Keratinocyte (primary cell): ENCODE data around the gene MT2A. TPM values are rescaled to one million over a fixed set of nuclear protein-coding genes. Genes with fewer than 3 reads are reported as not detected.
A peak's percentile ranks its signal among the peaks of the same experiment; 100 is the strongest.

ENCODE experiments used
- DNase-seq: peaks from one replicate; pipeline ENCODE4 v3.0.0-alpha.2; 2011; ENCODE audit warnings: low read depth, missing footprints, low spot score
- FAIRE-seq: peaks from 2 replicates; lab custom pipeline; 2011; peaks lifted over from hg19 to GRCh38; lab: Jason Lieb, UNC
- H2AFZ ChIP-seq: 2 replicates; pipeline ENCODE4 v1.6.0; 2012; ENCODE audit warnings: low read length, control low read depth, inconsistent platforms; ENCODE audit not compliant: control insufficient read depth
- H3K27ac ChIP-seq: 2 replicates; pipeline ENCODE4 v1.5.1; 2011; ENCODE audit warnings: low read length; ENCODE audit not compliant: control insufficient read depth, insufficient read depth
- H3K27me3 ChIP-seq: 3 replicates; pipeline ENCODE4 v1.6.0; 2011; ENCODE audit warnings: low read length; ENCODE audit not compliant: control insufficient read depth, insufficient read depth; ENCODE audit errors: extremely low read depth
- H3K36me3 ChIP-seq, 2 experiments: 2 replicates in 1 of 2; 3 replicates in 1 of 2; pipeline ENCODE4 v1.5.1; 2011; ENCODE audit warnings: low read length in 2 of 2, mild to moderate bottlenecking in 1 of 2; ENCODE audit not compliant: control insufficient read depth in 2 of 2, insufficient read depth in 2 of 2; ENCODE audit errors: extremely low read depth in 1 of 2
- H3K4me1 ChIP-seq: 3 replicates; pipeline ENCODE4 v1.5.1; 2011; ENCODE audit warnings: low read length; ENCODE audit not compliant: control insufficient read depth, insufficient read depth; ENCODE audit errors: extremely low read depth
- H3K4me2 ChIP-seq: 3 replicates; pipeline ENCODE4 v1.6.0; 2011; ENCODE audit warnings: low read depth, low read length; ENCODE audit not compliant: control insufficient read depth, insufficient read depth; ENCODE audit errors: extremely low read depth
- H3K4me3 ChIP-seq, 3 experiments: fragments of 200-600 bp in 1 of 3; sonication (generic) in 1 of 3; 2 replicates in 2 of 3; 3 replicates in 1 of 3; pipeline ENCODE4 v1.5.1; 2011 to 2016; ENCODE audit warnings: low read length in 3 of 3, mild to moderate bottlenecking in 3 of 3, control low read depth in 2 of 3, inconsistent platforms in 1 of 3, low read depth in 1 of 3, mixed read lengths in 1 of 3, mixed run types in 1 of 3, moderate library complexity in 1 of 3; ENCODE audit not compliant: control insufficient read depth in 2 of 3, insufficient read depth in 2 of 3; ENCODE audit errors: extremely low read depth in 1 of 3
- H3K79me2 ChIP-seq: 2 replicates; pipeline ENCODE4 v1.6.0; 2012; ENCODE audit warnings: low read length; ENCODE audit not compliant: control insufficient read depth, insufficient read depth
- H3K9ac ChIP-seq: 3 replicates; pipeline ENCODE4 v1.6.0; 2011; ENCODE audit warnings: low read length; ENCODE audit not compliant: control insufficient read depth, insufficient read depth; ENCODE audit errors: extremely low read depth
- H3K9me1 ChIP-seq: 3 replicates; pipeline ENCODE4 v1.6.0; 2011; ENCODE audit warnings: low read length; ENCODE audit not compliant: control insufficient read depth, insufficient read depth; ENCODE audit errors: extremely low read depth
- H3K9me3 ChIP-seq: 2 replicates; pipeline ENCODE4 v1.5.1; 2012; ENCODE audit warnings: low read depth, low read length; ENCODE audit not compliant: control insufficient read depth
- H4K20me1 ChIP-seq: 3 replicates; pipeline ENCODE4 v1.6.0; 2011; ENCODE audit warnings: low read length; ENCODE audit not compliant: control insufficient read depth, insufficient read depth; ENCODE audit errors: extremely low read depth
- CTCF ChIP-seq, 3 experiments: IDR thresholded peaks in 1 of 3; conservative IDR thresholded peaks in 1 of 3; optimal IDR thresholded peaks in 1 of 3; 2 replicates in 2 of 3; 3 replicates in 1 of 3; pipeline versions ENCODE3 to v1.5.1; 2011; ENCODE audit warnings: low read length in 3 of 3, mild to moderate bottlenecking in 3 of 3, moderate library complexity in 2 of 3, control low read depth in 1 of 3, inconsistent platforms in 1 of 3; ENCODE audit not compliant: insufficient read depth in 2 of 3; ENCODE audit errors: extremely low read depth in 1 of 3
- EZH2 ChIP-seq: IDR thresholded peaks from one replicate; pipeline ENCODE4 v1.6.1; 2012; ENCODE audit warnings: inconsistent platforms, mild to moderate bottlenecking, low read length, moderate library complexity
- dilution Hi-C: fragments of 300-500 bp; cut with MboI; formaldehyde crosslinking; loops from one replicate; pipeline ENCODE4 v1.7.0; 2020; ENCODE audit warnings: low sequenced_read_pairs; ENCODE audit not compliant: extremely low pct_ligation_motif_present
- polyA plus RNA-seq, 5 experiments: library from polyadenylated mRNA; depleted of rRNA in 3 of 5; stranded (reverse) in 3 of 5; stranded (forward) in 1 of 5; unstranded in 1 of 5; fragments of >200 nt; gene quantifications; 1 replicate in 1 of 5; 2 replicates in 3 of 5; 3 replicates in 1 of 5; pipeline versions ENCODE4 v1.2.1 to v1.2.3, GENCODE V29; 2011 to 2012; ENCODE audit warnings: missing spikeins in 2 of 5, low read depth in 1 of 5, low replicate concordance in 1 of 5

MT2A gene
- polyA plus RNA-seq, 1 donor (not counting 4 experiments of a cell fraction or from before 2014, with no cell fraction given), result 990 TPM

DNA sequence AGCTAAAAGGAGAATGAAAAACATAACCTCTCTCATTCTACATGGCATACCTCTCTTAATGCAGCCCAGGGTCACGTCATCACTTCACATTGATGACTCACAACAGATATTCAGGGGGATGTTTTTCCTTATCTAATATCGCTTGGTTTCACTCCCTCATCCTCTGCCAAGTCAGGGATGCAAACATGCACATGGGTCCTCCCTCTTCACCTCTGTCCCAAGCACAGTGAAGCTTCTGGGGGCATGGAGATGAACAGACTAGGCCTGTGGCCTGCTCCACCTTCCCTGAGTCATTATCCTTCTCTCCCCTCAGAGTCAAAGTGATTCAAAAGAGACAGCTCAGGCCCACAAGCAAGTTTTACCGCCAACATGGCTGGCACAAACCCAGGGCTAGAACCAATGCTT, 2.3 kb upstream of the MT2A start:
- Histone ChIP-seq H3K4me3 (peak overlapping the region in 2 of 3 experiments; percentile 57 to 62), H2AFZ (no peak overlapping the region)
- no peak for DNase-seq

GRCh38 chr16:56606476-56607108, 1.8 kb upstream of the MT2A start:
- H3K4me3 ChIP-seq, result peak overlapping the region; percentile 13 to 62 (median 57)
- FAIRE-seq, result no peak

More for the DNA sequence above, 2.3 kb upstream of the MT2A start:
- Histone ChIP-seq H3K79me2 (no peaks in the 10 kb centered on the region), H3K4me1 (peaks cover 44% of the 10 kb centered on the region), H3K27ac (peak overlapping the region; percentile 95), H3K36me3 (no peaks in the 10 kb centered on the region), H3K4me2 (peak overlapping the region; percentile 81), H3K9me1 (no peaks in the 10 kb centered on the region), H3K9ac (peak overlapping the region; percentile 79), H4K20me1 (no peaks in the 10 kb centered on the region), H3K27me3 (no peaks in the 10 kb centered on the region), H3K9me3 (no peaks in the 10 kb centered on the region)
- dilution Hi-C loops, result no loop called here
- peak; percentile 68 for FAIRE-seq
- TF ChIP-seq EZH2, result no peak
- no peak for TF ChIP-seq CTCF (optimal IDR thresholded peaks at IDR 0.05 in 1 of 3, IDR thresholded peaks at IDR 0.05 in 1 of 3, conservative IDR thresholded peaks at IDR 0.05 in 1 of 3; ENCODE audit: extremely low read depth in 1 of 3, insufficient read depth in 2 of 3, low read length in 3 of 3)

More at GRCh38 chr16:56606476-56607108, 1.8 kb upstream of the MT2A start:
- no peak for DNase-seq
- TF ChIP-seq EZH2 (no peak), CTCF (optimal IDR thresholded peaks at IDR 0.05 in 1 of 3, IDR thresholded peaks at IDR 0.05 in 1 of 3, conservative IDR thresholded peaks at IDR 0.05 in 1 of 3; ENCODE audit: extremely low read depth in 1 of 3, insufficient read depth in 2 of 3, low read length in 3 of 3) (no peak)
- H3K36me3 ChIP-seq, result no peaks in the 10 kb centered on the region
- H3K79me2 ChIP-seq, result no peaks in the 10 kb centered on the region
- dilution Hi-C loops, result no loop called here
- H3K27me3 ChIP-seq, result no peaks in the 10 kb centered on the region
- peak overlapping the region; percentile 95 for H3K27ac ChIP-seq
- H3K4me2 ChIP-seq, result peak overlapping the region; percentile 81
- H3K4me1 ChIP-seq, result peaks cover 49% of the 10 kb centered on the region
- no peaks in the 10 kb centered on the region for H3K9me3 ChIP-seq
- no peak overlapping the region for H2AFZ ChIP-seq
- H4K20me1 ChIP-seq, result no peaks in the 10 kb centered on the region
- peak overlapping the region; percentile 79 for H3K9ac ChIP-seq
- H3K9me1 ChIP-seq, result no peaks in the 10 kb centered on the region
